GM10266 (cell line): ENCODE results near the gene ATP2C1.

Source experiments
- DNase-seq: peaks from one replicate; pipeline ENCODE4 v3.0.0; 2012; ENCODE audit errors: extremely low spot score
- CTCF ChIP-seq: IDR thresholded peaks from 2 replicates; pipeline ENCODE4 v1.5.1; 2012; ENCODE audit warnings: mild to moderate bottlenecking, low read depth; ENCODE audit not compliant: control insufficient read depth, insufficient read depth; ENCODE audit errors: missing control alignments

The ATP2C1 gene

GRCh38 chr3:130941793-130942192, 47.9 kb downstream of the ATP2C1 start:
- TF ChIP-seq CTCF, result no peak

GRCh38 chr3:130946882-130947281, 53.0 kb downstream of the ATP2C1 start:
- DNase-seq, result no peak
- no peak for TF ChIP-seq CTCF

More at GRCh38 chr3:130941793-130942192, 47.9 kb downstream of the ATP2C1 start:
- DNase-seq, result no peak

- TF ChIP-seq CTCF, result no peak
- no peak for DNase-seq
Measured at GRCh38 chr3:130948001-130948773, 54.3 kb downstream of the ATP2C1 start.

GRCh38 chr3:130948929-130949328, 55.0 kb downstream of the ATP2C1 start:
- no peak for DNase-seq
- no peak for TF ChIP-seq CTCF

- DNase-seq, result no peak
- no peak for TF ChIP-seq CTCF
Measured at GRCh38 chr3:130950124-130950523, 56.2 kb downstream of the ATP2C1 start.

- no peak for DNase-seq
- no peak for TF ChIP-seq CTCF
Measured at GRCh38 chr3:130950641-130951040, 56.8 kb downstream of the ATP2C1 start.

GRCh38 chr3:130955481-130955880, 61.6 kb downstream of the ATP2C1 start:
- TF ChIP-seq CTCF, result no peak
- no peak for DNase-seq
